Uterus (tissue), 4 donors: Measurements from ENCODE around the gene KCNT2. TPM values are rescaled to one million over a fixed set of nuclear protein-coding genes. Genes with fewer than 3 reads are reported as not detected.

Experiments used
- DNase-seq, 2 donors: peaks; one replicate each; pipeline ENCODE4 v3.0.0-alpha.2; 2019 to 2020
- H3K27ac ChIP-seq, 2 donors: fragments of 200-600 bp; sonication (generic); 1 replicate in 1 of 2; 2 replicates in 1 of 2; pipeline ENCODE4 v1.5.1; 2016 to 2018
- H3K27me3 ChIP-seq, 2 donors: fragments of 200-600 bp; sonication (generic); one replicate each; pipeline ENCODE4 v1.5.1; 2018 to 2019; ENCODE audit warnings: control low read depth in 1 of 2
- H3K36me3 ChIP-seq, 2 donors: fragments of 200-600 bp; sonication (generic); one replicate each; pipeline ENCODE4 v1.5.1; 2019; ENCODE audit warnings: control low read depth in 1 of 2
- H3K4me1 ChIP-seq, 2 donors: fragments of 200-600 bp; sonication (generic); one replicate each; pipeline ENCODE4 v1.5.1; 2018 to 2019; ENCODE audit warnings: control low read depth in 1 of 2
- H3K4me3 ChIP-seq, 2 donors: fragments of 200-600 bp; sonication (generic); 1 replicate in 1 of 2; 2 replicates in 1 of 2; pipeline ENCODE4 v1.5.1; 2018 to 2019; ENCODE audit warnings: mild to moderate bottlenecking in 1 of 2
- H3K9me3 ChIP-seq, 2 donors: fragments of 200-600 bp; sonication (generic); one replicate each; pipeline ENCODE4 v1.5.1; 2019; ENCODE audit warnings: control low read depth in 1 of 2
- CTCF ChIP-seq, 4 experiments: fragments of 200-600 bp in 2 of 4; fragments of 450-650 bp in 2 of 4; sonication (generic) in 2 of 4; IDR thresholded peaks; one replicate each; pipeline ENCODE4 v1.5.1; 2016 to 2019; ENCODE audit warnings: antibody characterized with exemption in 4 of 4, mild to moderate bottlenecking in 2 of 4, moderate library complexity in 1 of 4
- POLR2A ChIP-seq, 2 donors: fragments of 450-650 bp; IDR thresholded peaks; one replicate each; pipeline ENCODE4 v1.6.1; 2016; ENCODE audit warnings: antibody characterized with exemption in 2 of 2, mild to moderate bottlenecking in 1 of 2, moderate library complexity in 1 of 2
- intact Hi-C: fragments of 100-400 bp; cut with DNase I; formaldehyde crosslinking; loops from one replicate; pipeline ENCODE4 v1.15.1; 2023; ENCODE audit warnings: low total_unique reads
- total RNA-seq, 4 donors: library from RNA; depleted of rRNA in 3 of 4; stranded (reverse); fragments of >200 nt in 3 of 4; gene quantifications; one replicate each; pipeline versions ENCODE4 v1.1.0 to v1.2.4, GENCODE V29; 2014 to 2023
- donor health status: DM: yes; HTN: yes; CAD: no.

KCNT2 gene
- total RNA-seq, 4 donors from 2014 or later = 2.3 to 20.5 (median 3.8) TPM

GRCh38 chr1:196638466-196638865 is 30.2 kb upstream of the KCNT2 start:
- no peaks in the 10 kb centered on the region for H3K27me3 ChIP-seq
- no peaks in the 10 kb centered on the region for H3K36me3 ChIP-seq
- no peak overlapping the region for H3K27ac ChIP-seq
- no peak overlapping the region for H3K4me3 ChIP-seq
- intact Hi-C loops = no loop called here
- no peaks in the 10 kb centered on the region for H3K9me3 ChIP-seq
- TF ChIP-seq POLR2A (IDR thresholded peaks at IDR 0.05) (no peak), CTCF (IDR thresholded peaks at IDR 0.05) (no peak)
- no peaks in the 10 kb centered on the region for H3K4me1 ChIP-seq
- DNase-seq = no peak

GRCh38 chr1:196637606-196638005 is 29.4 kb upstream of the KCNT2 start:
- no peaks in the 10 kb centered on the region for H3K9me3 ChIP-seq
- no peak overlapping the region for H3K4me3 ChIP-seq
- H3K4me1 ChIP-seq = no peaks in the 10 kb centered on the region
- intact Hi-C loops = no loop called here
- DNase-seq = no peak
- H3K27me3 ChIP-seq = no peaks in the 10 kb centered on the region
- no peak overlapping the region for H3K27ac ChIP-seq
- H3K36me3 ChIP-seq = no peaks in the 10 kb centered on the region
- no peak for TF ChIP-seq POLR2A (IDR thresholded peaks at IDR 0.05)
- no peak for TF ChIP-seq CTCF (IDR thresholded peaks at IDR 0.05)

GRCh38 chr1:196628838-196629237 is 20.6 kb upstream of the KCNT2 start:
- TF ChIP-seq CTCF (IDR thresholded peaks at IDR 0.05) (no peak), POLR2A (IDR thresholded peaks at IDR 0.05) (no peak)
- intact Hi-C loops = no loop called here
- no peaks in the 10 kb centered on the region for H3K9me3 ChIP-seq

GRCh38 chr1:196623079-196623478 is 14.8 kb upstream of the KCNT2 start:
- intact Hi-C loops = no loop called here
- Histone ChIP-seq H3K27me3 (no peaks in the 10 kb centered on the region), H3K36me3 (no peaks in the 10 kb centered on the region), H3K4me1 (no peaks in the 10 kb centered on the region), H3K4me3 (no peak overlapping the region), H3K9me3 (no peaks in the 10 kb centered on the region), H3K27ac (no peak overlapping the region)
- TF ChIP-seq POLR2A (IDR thresholded peaks at IDR 0.05) = no peak
- no peak for TF ChIP-seq CTCF (IDR thresholded peaks at IDR 0.05)
- no peak for DNase-seq

More at GRCh38 chr1:196628838-196629237, 20.6 kb upstream of the KCNT2 start:
- no peak for DNase-seq
- no peak overlapping the region for H3K4me3 ChIP-seq
- no peaks in the 10 kb centered on the region for H3K4me1 ChIP-seq
- peaks cover 0 to 4% of the 10 kb centered on the region in 2 donors for H3K36me3 ChIP-seq
- H3K27me3 ChIP-seq = no peaks in the 10 kb centered on the region
- no peak overlapping the region for H3K27ac ChIP-seq

- H3K4me3 ChIP-seq = no peak overlapping the region
- intact Hi-C loops = no loop called here
- no peak for DNase-seq
- H3K27me3 ChIP-seq = no peaks in the 10 kb centered on the region
- H3K36me3 ChIP-seq = no peaks in the 10 kb centered on the region
- no peaks in the 10 kb centered on the region for H3K9me3 ChIP-seq
- H3K4me1 ChIP-seq = no peaks in the 10 kb centered on the region
- no peak overlapping the region for H3K27ac ChIP-seq
- TF ChIP-seq POLR2A (IDR thresholded peaks at IDR 0.05) (no peak), CTCF (IDR thresholded peaks at IDR 0.05) (no peak)
These were observed 11.5 kb upstream of the KCNT2 start for GRCh38 chr1:196619721-196620120.
